ENCODE measurements around the gene ZNF830. TPM values are rescaled to one million over a fixed set of nuclear protein-coding genes. Genes with fewer than 3 reads are reported as not detected.

Gene ZNF830
- total and polyA plus RNA-seq, 2 of the 13 experiments (the other 11 are each of a cell fraction or from before 2014, with no cell fraction given), result 6.1 to 19.0 TPM

DNA sequence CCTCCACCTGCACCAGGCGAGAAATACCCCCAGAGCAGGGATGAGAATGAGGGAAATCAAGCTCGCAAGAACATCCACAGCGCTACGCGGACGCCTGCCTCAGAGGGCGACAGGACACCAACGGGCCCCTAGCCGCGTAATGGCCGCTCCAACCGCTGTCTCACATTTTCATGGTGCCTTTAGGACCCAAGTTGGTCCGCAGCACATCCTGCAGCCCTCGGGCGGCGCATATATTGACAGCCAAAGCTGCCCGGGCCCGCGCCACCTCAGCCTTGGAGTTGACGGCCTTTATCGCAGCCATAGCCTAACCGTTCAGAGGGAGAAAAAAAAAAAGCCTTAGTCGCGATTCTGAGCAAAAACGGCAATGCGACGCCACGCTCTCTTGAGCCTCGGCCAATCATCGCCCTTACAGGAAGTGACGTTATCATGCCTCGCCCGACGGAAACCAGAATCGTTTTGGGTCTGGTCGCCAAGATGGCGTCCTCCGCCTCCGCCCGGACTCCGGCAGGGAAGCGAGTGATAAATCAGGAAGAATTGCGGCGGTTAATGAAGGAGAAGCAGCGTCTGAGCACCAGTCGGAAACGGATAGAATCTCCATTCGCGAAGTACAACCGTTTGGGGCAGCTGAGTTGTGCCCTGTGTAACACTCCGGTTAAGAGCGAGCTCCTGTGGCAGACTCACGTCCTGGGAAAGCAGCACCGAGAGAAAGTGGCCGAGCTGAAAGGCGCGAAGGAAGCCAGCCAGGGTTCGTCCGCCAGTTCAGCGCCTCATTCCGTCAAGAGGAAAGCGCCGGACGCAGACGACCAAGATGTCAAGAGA lies at the start of gene ZNF830, which contains the start of gene CCT6B (continued):
- TF ChIP-seq, protein P1, sequence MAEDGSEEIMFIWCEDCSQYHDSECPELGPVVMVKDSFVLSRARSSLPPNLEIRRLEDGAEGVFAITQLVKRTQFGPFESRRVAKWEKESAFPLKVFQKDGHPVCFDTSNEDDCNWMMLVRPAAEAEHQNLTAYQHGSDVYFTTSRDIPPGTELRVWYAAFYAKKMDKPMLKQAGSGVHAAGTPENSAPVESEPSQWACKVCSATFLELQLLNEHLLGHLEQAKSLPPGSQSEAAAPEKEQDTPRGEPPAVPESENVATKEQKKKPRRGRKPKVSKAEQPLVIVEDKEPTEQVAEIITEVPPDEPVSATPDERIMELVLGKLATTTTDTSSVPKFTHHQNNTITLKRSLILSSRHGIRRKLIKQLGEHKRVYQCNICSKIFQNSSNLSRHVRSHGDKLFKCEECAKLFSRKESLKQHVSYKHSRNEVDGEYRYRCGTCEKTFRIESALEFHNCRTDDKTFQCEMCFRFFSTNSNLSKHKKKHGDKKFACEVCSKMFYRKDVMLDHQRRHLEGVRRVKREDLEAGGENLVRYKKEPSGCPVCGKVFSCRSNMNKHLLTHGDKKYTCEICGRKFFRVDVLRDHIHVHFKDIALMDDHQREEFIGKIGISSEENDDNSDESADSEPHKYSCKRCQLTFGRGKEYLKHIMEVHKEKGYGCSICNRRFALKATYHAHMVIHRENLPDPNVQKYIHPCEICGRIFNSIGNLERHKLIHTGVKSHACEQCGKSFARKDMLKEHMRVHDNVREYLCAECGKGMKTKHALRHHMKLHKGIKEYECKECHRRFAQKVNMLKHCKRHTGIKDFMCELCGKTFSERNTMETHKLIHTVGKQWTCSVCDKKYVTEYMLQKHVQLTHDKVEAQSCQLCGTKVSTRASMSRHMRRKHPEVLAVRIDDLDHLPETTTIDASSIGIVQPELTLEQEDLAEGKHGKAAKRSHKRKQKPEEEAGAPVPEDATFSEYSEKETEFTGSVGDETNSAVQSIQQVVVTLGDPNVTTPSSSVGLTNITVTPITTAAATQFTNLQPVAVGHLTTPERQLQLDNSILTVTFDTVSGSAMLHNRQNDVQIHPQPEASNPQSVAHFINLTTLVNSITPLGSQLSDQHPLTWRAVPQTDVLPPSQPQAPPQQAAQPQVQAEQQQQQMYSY (CRISPR knock-in tag; IDR thresholded peaks at IDR 0.05), result no peak
- TF ChIP-seq MIER2 (CRISPR knock-in tag; IDR thresholded peaks at IDR 0.05) (no peak), MTF1 (CRISPR knock-in tag; IDR thresholded peaks at IDR 0.05) (no peak; the same call in 1 of the 2 replicates), NR1H2 (CRISPR knock-in tag; IDR thresholded peaks at IDR 0.05; ENCODE audit: borderline replicate concordance, low read depth) (0 out of 2 replicates have a peak, but pooled peaks have one; percentile 65), KDM3A (CRISPR knock-in tag; IDR thresholded peaks at IDR 0.05; ENCODE audit: low read depth) (peak; percentile 43; the same call in 1 of the 2 replicates), KAT2B (IDR thresholded peaks at IDR 0.05; ENCODE audit: borderline replicate concordance, low read depth, low read length) (no peak), ZFP36L2 (CRISPR knock-in tag; IDR thresholded peaks at IDR 0.05) (no peak), RAD51 (IDR thresholded peaks at IDR 0.05; ENCODE audit: borderline replicate concordance) (no peak)
- TF ChIP-seq, protein P2, sequence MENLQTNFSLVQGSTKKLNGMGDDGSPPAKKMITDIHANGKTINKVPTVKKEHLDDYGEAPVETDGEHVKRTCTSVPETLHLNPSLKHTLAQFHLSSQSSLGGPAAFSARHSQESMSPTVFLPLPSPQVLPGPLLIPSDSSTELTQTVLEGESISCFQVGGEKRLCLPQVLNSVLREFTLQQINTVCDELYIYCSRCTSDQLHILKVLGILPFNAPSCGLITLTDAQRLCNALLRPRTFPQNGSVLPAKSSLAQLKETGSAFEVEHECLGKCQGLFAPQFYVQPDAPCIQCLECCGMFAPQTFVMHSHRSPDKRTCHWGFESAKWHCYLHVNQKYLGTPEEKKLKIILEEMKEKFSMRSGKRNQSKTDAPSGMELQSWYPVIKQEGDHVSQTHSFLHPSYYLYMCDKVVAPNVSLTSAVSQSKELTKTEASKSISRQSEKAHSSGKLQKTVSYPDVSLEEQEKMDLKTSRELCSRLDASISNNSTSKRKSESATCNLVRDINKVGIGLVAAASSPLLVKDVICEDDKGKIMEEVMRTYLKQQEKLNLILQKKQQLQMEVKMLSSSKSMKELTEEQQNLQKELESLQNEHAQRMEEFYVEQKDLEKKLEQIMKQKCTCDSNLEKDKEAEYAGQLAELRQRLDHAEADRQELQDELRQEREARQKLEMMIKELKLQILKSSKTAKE (CRISPR knock-in tag; IDR thresholded peaks at IDR 0.05; ENCODE audit: borderline replicate concordance), result no peak
- TF ChIP-seq, protein P3, sequence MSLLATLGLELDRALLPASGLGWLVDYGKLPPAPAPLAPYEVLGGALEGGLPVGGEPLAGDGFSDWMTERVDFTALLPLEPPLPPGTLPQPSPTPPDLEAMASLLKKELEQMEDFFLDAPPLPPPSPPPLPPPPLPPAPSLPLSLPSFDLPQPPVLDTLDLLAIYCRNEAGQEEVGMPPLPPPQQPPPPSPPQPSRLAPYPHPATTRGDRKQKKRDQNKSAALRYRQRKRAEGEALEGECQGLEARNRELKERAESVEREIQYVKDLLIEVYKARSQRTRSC (CRISPR knock-in tag; IDR thresholded peaks at IDR 0.05; ENCODE audit: low read depth), result no peak
- TF ChIP-seq, protein P4, sequence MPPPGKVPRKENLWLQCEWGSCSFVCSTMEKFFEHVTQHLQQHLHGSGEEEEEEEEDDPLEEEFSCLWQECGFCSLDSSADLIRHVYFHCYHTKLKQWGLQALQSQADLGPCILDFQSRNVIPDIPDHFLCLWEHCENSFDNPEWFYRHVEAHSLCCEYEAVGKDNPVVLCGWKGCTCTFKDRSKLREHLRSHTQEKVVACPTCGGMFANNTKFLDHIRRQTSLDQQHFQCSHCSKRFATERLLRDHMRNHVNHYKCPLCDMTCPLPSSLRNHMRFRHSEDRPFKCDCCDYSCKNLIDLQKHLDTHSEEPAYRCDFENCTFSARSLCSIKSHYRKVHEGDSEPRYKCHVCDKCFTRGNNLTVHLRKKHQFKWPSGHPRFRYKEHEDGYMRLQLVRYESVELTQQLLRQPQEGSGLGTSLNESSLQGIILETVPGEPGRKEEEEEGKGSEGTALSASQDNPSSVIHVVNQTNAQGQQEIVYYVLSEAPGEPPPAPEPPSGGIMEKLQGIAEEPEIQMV (CRISPR knock-in tag; IDR thresholded peaks at IDR 0.05; ENCODE audit: low read depth), result no peak
- TF ChIP-seq, protein P5, sequence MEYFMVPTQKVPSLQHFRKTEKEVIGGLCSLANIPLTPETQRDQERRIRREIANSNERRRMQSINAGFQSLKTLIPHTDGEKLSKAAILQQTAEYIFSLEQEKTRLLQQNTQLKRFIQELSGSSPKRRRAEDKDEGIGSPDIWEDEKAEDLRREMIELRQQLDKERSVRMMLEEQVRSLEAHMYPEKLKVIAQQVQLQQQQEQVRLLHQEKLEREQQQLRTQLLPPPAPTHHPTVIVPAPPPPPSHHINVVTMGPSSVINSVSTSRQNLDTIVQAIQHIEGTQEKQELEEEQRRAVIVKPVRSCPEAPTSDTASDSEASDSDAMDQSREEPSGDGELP (IDR thresholded peaks at IDR 0.05; ENCODE audit: borderline replicate concordance, low read depth), result no peak
